HCT116 (cell line): ENCODE data around the gene ECM1. TPM values are rescaled to one million over a fixed set of nuclear protein-coding genes. Genes with fewer than 3 reads are reported as not detected.

Experiments
- ATAC-seq: fragments of 200-7000 bp; cut with Tn5 transposase; 2 replicates; pipeline ENCODE4 v1.9.1; 2020; ENCODE audit warnings: mild to moderate bottlenecking, moderate library complexity
- BruUV-seq: library from RNA; stranded (reverse); fragments of 400-500 nt; replicated peaks from 2 replicates; lab custom pipeline; 2021; lab: Mats Ljungman, UMichigan
- CTCF ChIA-PET: fragments of 300-600 bp; sonication (Branson Sonifier 250); formaldehyde crosslinking; loops from one replicate; lab custom pipeline; 2021; ENCODE audit warnings: antibody characterized with exemption; lab: Charles Lee
- POLR2A ChIA-PET: fragments of 300-600, 350-600 bp; sonication (Branson Sonifier 250); formaldehyde crosslinking; loops from one replicate; lab custom pipeline; 2021; ENCODE audit warnings: antibody characterized with exemption; lab: Charles Lee
- RAD21 ChIA-PET, 2 experiments: fragments of 300-600 bp; sonication (Branson Sonifier 250); formaldehyde crosslinking; loops; one replicate each; lab custom pipeline; 2023; ENCODE audit warnings: low total read pairs in 2 of 2; ENCODE audit not compliant: uncharacterized antibody in 2 of 2, unreplicated experiment in 2 of 2, low non-redundant PET in 1 of 2; lab: Charles Lee
- DNase-seq: peaks from one replicate; pipeline ENCODE4 v3.0.0-alpha.2; 2010; ENCODE audit warnings: low read depth, low spot score
- H2AFZ ChIP-seq: fragments of 200-600 bp; shearing (Covaris generic), sonication (generic); 2 replicates; pipeline ENCODE4 v1.6.1; 2017; ENCODE audit warnings: low read depth, mixed run types, mixed read lengths, antibody characterized with exemption, low read length; ENCODE audit not compliant: poor library complexity, severe bottlenecking
- H3K27ac ChIP-seq: 2 replicates; pipeline ENCODE4 v1.5.1; 2012; ENCODE audit warnings: low read depth, low read length
- H3K27me3 ChIP-seq: fragments of 200-600 bp; sonication (generic); 2 replicates; pipeline ENCODE4 v1.6.1; 2016; ENCODE audit warnings: mixed run types, low read length, mixed read lengths; ENCODE audit not compliant: insufficient read depth
- H3K36me3 ChIP-seq, 2 experiments: fragments of 200-500 bp in 1 of 2; fragments of 200-600 bp in 1 of 2; sonication (Bioruptor generic) in 1 of 2; sonication (generic) in 1 of 2; 2 replicates each; pipeline versions ENCODE4 v1.5.1 to v1.6.1; 2014 to 2016; ENCODE audit warnings: low read length in 2 of 2, inconsistent platforms in 1 of 2, mixed read lengths in 1 of 2, mixed run types in 1 of 2; ENCODE audit not compliant: insufficient read depth in 2 of 2, control insufficient read depth in 1 of 2
- H3K4me1 ChIP-seq, 2 experiments: fragments of 200-600 bp in 1 of 2; sonication (generic) in 1 of 2; 2 replicates each; pipeline versions ENCODE4 v1.5.1 to v1.6.1; 2012 to 2017; ENCODE audit warnings: low read length in 2 of 2, inconsistent platforms in 1 of 2, mild to moderate bottlenecking in 1 of 2, mixed read lengths in 1 of 2, mixed run types in 1 of 2, moderate library complexity in 1 of 2; ENCODE audit not compliant: insufficient read depth in 2 of 2, control insufficient read depth in 1 of 2
- H3K4me2 ChIP-seq: fragments of 200-600 bp; sonication (generic); 2 replicates; pipeline ENCODE4 v1.6.1; 2017; ENCODE audit warnings: mixed run types, low read length, mixed read lengths
- H3K4me3 ChIP-seq, 2 experiments: fragments of 200-600 bp in 1 of 2; sonication (generic) in 1 of 2; replicated peaks in 1 of 2; 2 replicates each; pipeline ENCODE4 v1.5.1; 2011 to 2016; ENCODE audit warnings: low read length in 2 of 2, control low read depth in 1 of 2, low read depth in 1 of 2, mild to moderate bottlenecking in 1 of 2, mixed read lengths in 1 of 2, mixed run types in 1 of 2
- H3K79me2 ChIP-seq: fragments of 200-600 bp; sonication (generic); 2 replicates; pipeline ENCODE4 v1.6.1; 2017; ENCODE audit warnings: mild to moderate bottlenecking, mixed run types, low read length, moderate library complexity, mixed read lengths; ENCODE audit not compliant: insufficient read depth
- H3K9ac ChIP-seq: fragments of 200-600 bp; sonication (generic); 2 replicates; pipeline ENCODE4 v1.6.1; 2016; ENCODE audit warnings: low read length, mixed read lengths
- H3K9me2 ChIP-seq: fragments of 200-600 bp; sonication (generic), shearing (Covaris generic); 2 replicates; pipeline ENCODE4 v1.6.1; 2017; ENCODE audit warnings: mixed run types, mild to moderate bottlenecking, moderate library complexity; ENCODE audit not compliant: insufficient read depth
- H3K9me3 ChIP-seq, 2 experiments: fragments of 200-500 bp in 1 of 2; fragments of 200-600 bp in 1 of 2; sonication (Bioruptor generic) in 1 of 2; sonication (generic) in 1 of 2; 2 replicates each; pipeline ENCODE4 v1.6.1; 2014 to 2017; ENCODE audit warnings: low read length in 2 of 2, mixed read lengths in 2 of 2, inconsistent platforms in 1 of 2, low read depth in 1 of 2, mild to moderate bottlenecking in 1 of 2, mixed run types in 1 of 2, moderate library complexity in 1 of 2; ENCODE audit not compliant: control insufficient read depth in 1 of 2, insufficient read depth in 1 of 2
- H4K20me1 ChIP-seq: fragments of 200-600 bp; sonication (generic), shearing (Covaris generic); 2 replicates; pipeline ENCODE4 v1.6.1; 2017; ENCODE audit warnings: mixed run types, mild to moderate bottlenecking, moderate library complexity; ENCODE audit not compliant: insufficient read depth
- ATF3 ChIP-seq: IDR thresholded peaks from 2 replicates; pipeline ENCODE4 v1.6.1; 2012
- CBX3 ChIP-seq: IDR thresholded peaks from 2 replicates; pipeline ENCODE4 v1.6.1; 2012; ENCODE audit warnings: low read depth
- CTCF ChIP-seq, 3 experiments: fragments of 200-600 bp in 1 of 3; sonication (generic) in 1 of 3; IDR thresholded peaks in 2 of 3; conservative IDR thresholded peaks in 1 of 3; 2 replicates each; pipeline ENCODE4 v1.5.1; 2012 to 2017; ENCODE audit warnings: low read depth in 2 of 3, low read length in 2 of 3, antibody characterized with exemption in 1 of 3, borderline replicate concordance in 1 of 3, control low read depth in 1 of 3, mild to moderate bottlenecking in 1 of 3, mixed read lengths in 1 of 3, mixed run types in 1 of 3, moderate library complexity in 1 of 3; ENCODE audit not compliant: insufficient read depth in 1 of 3
- EGR1 ChIP-seq: IDR thresholded peaks from 2 replicates; pipeline ENCODE4 v1.6.1; 2012; ENCODE audit warnings: low read depth
- FOSL1 ChIP-seq: IDR thresholded peaks from 2 replicates; pipeline ENCODE4 v1.6.1; 2012; ENCODE audit warnings: low read depth
- POLR2A ChIP-seq: IDR thresholded peaks from 2 replicates; pipeline ENCODE4 v1.7.0; 2011; ENCODE audit warnings: borderline replicate concordance; ENCODE audit not compliant: insufficient read depth, insufficient read length; ENCODE audit errors: extremely low read depth
- POLR2AphosphoS5 ChIP-seq: IDR thresholded peaks from 2 replicates; pipeline ENCODE4 v1.6.1; 2011; ENCODE audit warnings: mild to moderate bottlenecking, low read depth, low read length, moderate library complexity
- RAD21 ChIP-seq: IDR thresholded peaks from 2 replicates; pipeline ENCODE4 v1.6.1; 2012; ENCODE audit warnings: low read depth, mild to moderate bottlenecking
- ZBTB33 ChIP-seq: IDR thresholded peaks from 2 replicates; pipeline ENCODE4 v1.6.1; 2011; ENCODE audit warnings: mild to moderate bottlenecking, low read length, moderate library complexity; ENCODE audit not compliant: insufficient replicate concordance; ENCODE audit errors: extremely low read depth
- ZFX ChIP-seq: fragments of 450-650 bp; IDR thresholded peaks from 2 replicates; pipeline ENCODE4 v1.6.1; 2017
- intact Hi-C: fragments of 100-400 bp; cut with micrococcal nuclease; formaldehyde crosslinking; loops from 2 replicates; pipeline ENCODE4 v1.10.0; 2022
- total RNA-seq: library from RNA; stranded (reverse); gene quantifications from one replicate; pipeline ENCODE4 v1.2.1, GENCODE V29; 2021; ENCODE audit not compliant: unreplicated experiment

The ECM1 gene
- total RNA-seq, 1 experiment from 2014 or later, result 2.0 TPM

GRCh38 chr1:150552911-150553289, 45.0 kb downstream of the ECM1 start:
- Histone ChIP-seq H3K4me1 (peaks cover 10 to 23% of the 10 kb centered on the region in 2 experiments; a peak in 3 of 4 replicates), H3K27ac (no peak overlapping the region), H3K9me3 (no peaks in the 10 kb centered on the region), H2AFZ (no peak overlapping the region), H3K4me3 (no peak overlapping the region), H4K20me1 (no peaks in the 10 kb centered on the region), H3K79me2 (no peaks in the 10 kb centered on the region), H3K36me3 (no peaks in the 10 kb centered on the region), H3K9me2 (no peaks in the 10 kb centered on the region), H3K4me2 (no peak overlapping the region), H3K27me3 (no peaks in the 10 kb centered on the region), H3K9ac (no peak overlapping the region)
- ChIA-PET CTCF (interaction anchor here (2.5 kb wide), 1 partner anchor 8 kb away, joined by 29 read pairs; no protein-coding TSS in a partner anchor), POLR2A (no interaction called here), RAD21 (no interaction called here)
- TF ChIP-seq POLR2AphosphoS5 (no peak), CBX3 (no peak), EGR1 (no peak), ZFX (no peak), ZBTB33 (no peak), CTCF (IDR thresholded peaks at IDR 0.05 in 2 of 3, conservative IDR thresholded peaks at IDR 0.05 in 1 of 3; ENCODE audit: borderline replicate concordance in 1 of 3, insufficient read depth in 1 of 3, low read depth in 2 of 3, low read length in 2 of 3) (no peak), FOSL1 (no peak), ATF3 (no peak), POLR2A (no peak), RAD21 (no peak)
- no TSS peak for BruUV-seq
- intact Hi-C loops, result no loop called here
- ATAC-seq, result no peak
- DNase-seq, result no peak
